GM12873 (cell line): ENCODE measurements around the gene METTL26.

ENCODE experiments used
- TF ChIP-seq, protein P1 (sequence below): IDR thresholded peaks from 2 replicates; pipeline ENCODE4 v1.5.1; 2012; ENCODE audit warnings: low read depth, mild to moderate bottlenecking, moderate library complexity, low read length, control low read depth; ENCODE audit not compliant: insufficient read depth; ENCODE audit errors: missing control alignments

Gene METTL26

DNA sequence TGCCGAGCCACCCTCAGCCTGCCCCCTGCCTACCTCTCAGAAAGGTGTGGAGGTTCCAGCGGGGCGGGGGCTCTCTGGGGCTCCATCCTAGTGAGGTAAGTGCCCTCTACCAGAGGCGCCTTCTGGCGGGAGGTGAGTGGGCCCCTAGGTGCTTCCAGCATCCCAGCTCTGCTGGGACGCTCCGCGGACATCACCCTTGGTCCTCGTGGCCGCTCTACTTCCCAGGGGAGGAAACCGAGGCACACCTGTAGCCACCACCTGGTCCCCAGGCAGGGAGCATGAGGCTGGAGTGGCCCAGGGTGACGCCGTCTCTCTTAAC is 6.9 kb upstream of the METTL26 start:
- TF ChIP-seq, protein P1, sequence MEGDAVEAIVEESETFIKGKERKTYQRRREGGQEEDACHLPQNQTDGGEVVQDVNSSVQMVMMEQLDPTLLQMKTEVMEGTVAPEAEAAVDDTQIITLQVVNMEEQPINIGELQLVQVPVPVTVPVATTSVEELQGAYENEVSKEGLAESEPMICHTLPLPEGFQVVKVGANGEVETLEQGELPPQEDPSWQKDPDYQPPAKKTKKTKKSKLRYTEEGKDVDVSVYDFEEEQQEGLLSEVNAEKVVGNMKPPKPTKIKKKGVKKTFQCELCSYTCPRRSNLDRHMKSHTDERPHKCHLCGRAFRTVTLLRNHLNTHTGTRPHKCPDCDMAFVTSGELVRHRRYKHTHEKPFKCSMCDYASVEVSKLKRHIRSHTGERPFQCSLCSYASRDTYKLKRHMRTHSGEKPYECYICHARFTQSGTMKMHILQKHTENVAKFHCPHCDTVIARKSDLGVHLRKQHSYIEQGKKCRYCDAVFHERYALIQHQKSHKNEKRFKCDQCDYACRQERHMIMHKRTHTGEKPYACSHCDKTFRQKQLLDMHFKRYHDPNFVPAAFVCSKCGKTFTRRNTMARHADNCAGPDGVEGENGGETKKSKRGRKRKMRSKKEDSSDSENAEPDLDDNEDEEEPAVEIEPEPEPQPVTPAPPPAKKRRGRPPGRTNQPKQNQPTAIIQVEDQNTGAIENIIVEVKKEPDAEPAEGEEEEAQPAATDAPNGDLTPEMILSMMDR, result no peak

DNA sequence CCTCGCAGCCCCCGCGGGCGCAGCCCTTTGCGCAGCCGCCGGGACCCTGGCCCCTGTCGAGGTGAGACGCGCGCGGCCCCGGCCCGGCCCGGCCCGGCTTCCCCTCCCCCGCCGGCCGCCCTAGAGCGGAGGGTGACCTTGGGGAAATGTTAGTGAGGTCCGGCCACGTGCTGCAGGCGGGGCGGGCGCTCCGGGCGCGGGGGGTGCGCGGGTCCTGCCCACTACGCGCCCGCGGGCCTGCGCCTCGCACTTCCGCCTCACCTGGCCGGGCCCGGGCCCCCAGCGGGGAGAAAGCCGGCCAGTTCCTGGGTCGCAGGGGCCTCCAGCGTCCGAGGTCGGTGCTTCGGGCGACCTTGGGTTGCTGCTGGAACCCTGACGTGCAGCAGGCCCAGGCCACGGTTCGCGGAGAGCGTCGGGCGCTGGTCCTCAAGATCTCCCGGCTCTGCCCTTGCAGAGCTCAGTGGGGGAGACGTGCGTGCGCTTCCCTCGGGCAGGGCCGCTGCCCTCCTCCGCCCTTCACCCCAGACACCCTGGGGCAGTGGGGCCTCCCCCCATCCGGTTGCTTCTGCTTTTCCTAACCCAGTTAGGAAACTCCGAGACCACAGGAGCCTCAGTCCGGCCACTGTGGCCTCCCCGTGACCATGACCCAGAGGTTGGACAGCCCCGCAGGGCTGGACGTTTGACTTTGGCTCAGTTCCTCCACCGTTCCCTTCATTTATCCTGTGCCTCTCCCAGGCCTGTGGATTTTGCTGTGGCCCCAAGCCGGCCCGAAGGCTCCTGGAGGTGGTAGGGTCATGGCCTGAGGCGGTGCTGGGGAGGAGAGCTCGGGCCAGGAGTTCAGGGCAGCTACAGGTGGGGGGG is 6.3 kb upstream of the METTL26 start:
- TF ChIP-seq, protein P1, result no peak

DNA sequence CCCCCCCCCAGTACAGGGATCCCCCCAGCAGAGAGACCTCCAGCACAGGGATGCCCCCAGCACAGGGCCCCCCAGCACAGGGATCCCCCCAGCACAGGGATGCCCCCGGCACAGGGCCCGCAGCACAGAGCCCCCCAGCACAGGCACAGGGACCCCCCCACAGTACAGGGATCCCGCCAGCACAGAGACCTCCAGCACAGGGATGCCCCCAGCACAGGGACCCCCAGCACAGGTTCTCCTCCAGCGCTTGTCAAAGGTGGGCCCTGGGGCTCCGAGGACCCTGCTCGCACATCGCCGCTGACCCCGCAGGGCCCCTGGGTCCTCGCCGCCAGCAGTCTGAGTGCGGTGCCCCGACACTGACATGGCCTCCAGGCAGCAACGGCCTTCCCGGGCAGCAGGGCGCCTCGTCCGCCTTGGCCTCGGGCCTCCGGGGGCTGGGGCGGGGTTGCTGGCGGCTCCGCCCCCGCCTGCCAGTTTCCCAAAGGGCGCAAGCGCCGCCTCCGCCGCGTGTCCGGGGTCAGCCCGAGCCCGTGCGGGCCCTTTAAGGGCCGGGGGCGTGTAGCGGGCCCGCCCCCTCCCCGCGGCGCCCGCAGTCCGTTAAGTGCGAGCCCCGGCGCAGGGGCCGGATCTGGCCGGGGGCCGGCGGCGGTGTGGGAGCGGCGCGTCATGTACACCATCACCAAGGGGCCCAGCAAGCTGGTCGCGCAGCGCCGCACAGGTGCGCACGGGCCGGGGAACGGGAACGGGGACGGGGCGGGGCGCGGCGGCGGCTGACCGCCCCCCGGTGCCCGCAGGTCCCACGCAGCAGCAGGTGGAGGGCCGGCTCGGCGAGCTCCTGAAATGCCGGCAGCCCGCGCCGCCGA is 5.5 kb upstream of the METTL26 start, which contains the start of gene MCRIP2:
Gene MCRIP2, plus strand, starts transcription at position 503 of the 863 bp plus-strand sequence. Its CDS starts 164 bp downstream, at position 667.
- TF ChIP-seq, protein P1, result no peak

DNA sequence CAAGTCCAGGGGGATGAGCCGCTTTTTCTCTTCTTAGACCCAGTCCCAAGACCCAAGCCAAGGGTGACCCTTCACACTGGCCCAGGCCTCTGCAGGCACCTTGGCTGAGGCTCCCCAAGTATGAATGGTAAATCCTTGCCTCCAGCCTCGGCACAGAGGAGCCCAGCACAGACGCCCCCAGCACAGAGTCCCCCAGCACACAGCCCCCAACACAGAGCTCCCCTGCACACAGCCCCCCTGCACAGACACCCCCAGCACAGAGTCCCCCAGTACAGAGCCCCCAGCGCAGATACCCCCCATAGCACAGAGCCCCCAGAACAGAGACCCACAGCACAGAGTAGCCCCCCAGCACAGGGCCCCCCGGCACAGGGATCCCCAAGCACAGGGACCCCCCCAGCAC is 4.5 kb upstream of the METTL26 start:
- TF ChIP-seq, protein P1, result no peak

DNA sequence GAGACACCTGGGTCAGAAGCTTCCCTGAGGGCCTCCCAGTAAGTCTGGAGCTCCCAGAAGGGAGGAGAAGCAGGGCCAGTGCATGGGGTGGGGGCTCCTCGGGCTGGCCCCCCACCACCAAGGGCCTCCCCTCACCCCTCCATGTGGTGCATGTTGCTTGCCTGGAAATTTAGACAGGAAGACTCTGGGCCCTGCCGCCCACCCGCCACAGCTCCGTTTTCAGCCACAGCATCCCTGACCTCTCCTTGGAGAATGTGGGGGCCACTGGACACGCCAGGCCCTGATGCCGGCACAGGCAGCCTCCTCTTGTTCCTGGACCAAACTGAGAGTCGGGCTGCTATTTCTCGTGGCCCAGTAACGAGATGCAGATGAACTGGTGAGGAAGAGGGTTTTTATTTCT is 2.7 kb upstream of the METTL26 start:
- TF ChIP-seq, protein P1, result no peak

DNA sequence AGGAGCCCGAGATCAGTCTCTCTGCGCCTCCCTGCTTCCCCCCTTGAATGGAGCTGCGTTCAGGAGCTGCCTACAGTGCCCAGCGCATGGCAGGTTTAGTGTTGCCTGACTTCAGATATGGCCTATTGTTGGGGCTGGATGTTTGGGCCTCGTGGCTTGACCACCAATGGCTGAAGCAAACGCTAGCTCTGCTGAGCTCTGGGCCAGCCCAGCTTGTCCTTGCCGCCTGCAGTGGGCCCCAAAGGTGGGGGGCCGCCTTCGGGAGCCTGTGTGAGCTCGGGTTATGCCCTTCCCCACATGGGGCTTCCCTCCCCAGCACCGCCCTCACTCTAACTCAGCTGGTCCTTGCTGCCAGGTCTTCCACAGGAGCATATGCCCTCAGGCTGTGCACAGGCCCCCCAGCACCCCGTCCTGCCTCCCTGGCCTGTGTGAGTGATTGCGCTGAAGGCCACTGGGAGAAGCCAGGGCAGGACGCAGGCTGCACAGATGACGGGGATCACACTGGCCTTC is 2.0 kb upstream of the METTL26 start:
- TF ChIP-seq, protein P1, result no peak
